ENCODE measurements around the gene GPHN. TPM values are rescaled to one million over a fixed set of nuclear protein-coding genes. Genes with fewer than 3 reads are reported as not detected.

Gene GPHN
- total RNA-seq, 1 donor from 2014 or later = 27.0 TPM

GRCh38 chr14:66649498-66649897 is 141.6 kb downstream of the GPHN start:
- no peak for DNase-seq

GRCh38 chr14:66650491-66650911 is 142.6 kb downstream of the GPHN start:
- Histone ChIP-seq H3K27me3 (ENCODE audit: low read depth) (no peaks in the 10 kb centered on the region), H3K4me3 (no peak overlapping the region), H3K36me3 (no peaks in the 10 kb centered on the region), H3K4me1 (no peaks in the 10 kb centered on the region), H3K9me3 (no peaks in the 10 kb centered on the region), H3K27ac (no peak overlapping the region)
- intact Hi-C loops (cut with DNase I) = no loop called here
- no peak for ATAC-seq
- TF ChIP-seq, protein P1, sequence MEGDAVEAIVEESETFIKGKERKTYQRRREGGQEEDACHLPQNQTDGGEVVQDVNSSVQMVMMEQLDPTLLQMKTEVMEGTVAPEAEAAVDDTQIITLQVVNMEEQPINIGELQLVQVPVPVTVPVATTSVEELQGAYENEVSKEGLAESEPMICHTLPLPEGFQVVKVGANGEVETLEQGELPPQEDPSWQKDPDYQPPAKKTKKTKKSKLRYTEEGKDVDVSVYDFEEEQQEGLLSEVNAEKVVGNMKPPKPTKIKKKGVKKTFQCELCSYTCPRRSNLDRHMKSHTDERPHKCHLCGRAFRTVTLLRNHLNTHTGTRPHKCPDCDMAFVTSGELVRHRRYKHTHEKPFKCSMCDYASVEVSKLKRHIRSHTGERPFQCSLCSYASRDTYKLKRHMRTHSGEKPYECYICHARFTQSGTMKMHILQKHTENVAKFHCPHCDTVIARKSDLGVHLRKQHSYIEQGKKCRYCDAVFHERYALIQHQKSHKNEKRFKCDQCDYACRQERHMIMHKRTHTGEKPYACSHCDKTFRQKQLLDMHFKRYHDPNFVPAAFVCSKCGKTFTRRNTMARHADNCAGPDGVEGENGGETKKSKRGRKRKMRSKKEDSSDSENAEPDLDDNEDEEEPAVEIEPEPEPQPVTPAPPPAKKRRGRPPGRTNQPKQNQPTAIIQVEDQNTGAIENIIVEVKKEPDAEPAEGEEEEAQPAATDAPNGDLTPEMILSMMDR (IDR thresholded peaks at IDR 0.05) = no peak
- DNase-seq = no peak

More at GRCh38 chr14:66649498-66649897, 141.6 kb downstream of the GPHN start:
- TF ChIP-seq, protein P1 (IDR thresholded peaks at IDR 0.05) = no peak
- intact Hi-C loops (cut with DNase I) = no loop called here
- no peak for ATAC-seq
- H3K4me1 ChIP-seq = no peaks in the 10 kb centered on the region
- H3K36me3 ChIP-seq = no peaks in the 10 kb centered on the region
- H3K27me3 ChIP-seq (ENCODE audit: low read depth) = no peaks in the 10 kb centered on the region
- no peak overlapping the region for H3K4me3 ChIP-seq
- H3K27ac ChIP-seq = no peak overlapping the region
- no peaks in the 10 kb centered on the region for H3K9me3 ChIP-seq

DNA sequence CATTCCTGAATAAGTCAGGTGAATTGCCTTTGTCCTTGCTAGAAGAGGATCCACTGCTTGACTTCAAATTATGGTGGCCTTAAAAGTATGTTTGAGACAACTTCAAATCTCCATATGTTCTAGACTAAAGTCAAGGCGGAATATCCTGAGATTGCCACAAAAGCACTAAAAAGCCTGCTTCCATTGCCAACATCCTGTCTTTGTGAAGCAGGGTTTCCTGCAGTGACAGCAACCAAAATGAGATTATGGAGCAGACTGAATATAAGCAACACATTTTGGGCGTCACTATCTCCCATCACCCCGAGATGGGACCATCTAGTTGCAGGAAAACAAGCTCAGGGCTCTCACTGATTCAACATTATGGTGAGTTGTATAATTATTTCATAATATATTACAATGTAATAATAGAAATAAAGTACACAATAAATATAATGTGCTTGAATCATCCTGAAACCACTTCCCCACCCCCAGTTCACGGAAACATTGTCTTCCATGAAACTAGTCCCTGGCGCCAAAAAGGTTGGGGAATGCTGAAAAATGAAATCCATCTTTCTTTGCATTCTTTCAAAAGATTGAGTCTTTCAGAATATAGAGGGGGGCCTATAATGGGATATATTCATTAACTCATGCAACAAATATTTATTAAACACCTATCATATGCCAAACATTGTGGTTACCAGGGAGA is 143.7 kb downstream of the GPHN start:
- DNase-seq = no peak
- no peak for ATAC-seq
- Histone ChIP-seq H3K27me3 (ENCODE audit: low read depth) (no peaks in the 10 kb centered on the region), H3K9me3 (peaks cover 2% of the 10 kb centered on the region), H3K4me1 (no peaks in the 10 kb centered on the region), H3K27ac (no peak overlapping the region), H3K4me3 (no peak overlapping the region), H3K36me3 (no peaks in the 10 kb centered on the region)
- intact Hi-C loops (cut with DNase I) = no loop called here
- TF ChIP-seq, protein P1 (IDR thresholded peaks at IDR 0.05) = no peak

DNA sequence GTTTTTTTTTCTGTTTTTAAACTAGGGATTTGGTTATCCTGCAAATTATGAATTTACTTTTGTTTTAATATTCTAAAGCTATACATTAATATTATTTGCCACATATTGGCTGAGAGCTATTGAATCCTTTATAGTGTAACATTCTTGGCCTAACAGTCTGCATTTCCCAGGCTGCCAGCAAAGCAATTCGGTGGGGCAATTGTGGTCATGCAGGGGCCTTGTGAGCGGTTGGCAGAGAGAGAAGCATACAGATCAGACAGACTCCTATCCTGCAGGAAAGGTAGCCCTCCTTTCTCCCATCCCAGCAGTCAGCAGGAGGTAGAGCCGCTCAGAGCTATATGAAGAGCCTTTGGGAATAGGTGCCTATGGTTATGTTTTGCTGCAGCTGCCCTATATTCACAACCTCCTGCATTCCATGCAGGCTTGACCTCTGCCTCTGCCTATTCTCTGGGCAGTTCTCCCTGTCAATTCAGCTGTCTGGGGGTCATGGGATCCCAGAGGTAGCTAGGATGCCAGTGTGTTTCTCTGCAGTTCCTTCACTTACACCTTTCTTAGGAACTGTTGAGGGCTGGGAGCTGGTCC is 144.7 kb downstream of the GPHN start:
- H3K4me3 ChIP-seq = no peak overlapping the region
- DNase-seq (no peak), ATAC-seq (no peak)
- peaks cover 11% of the 10 kb centered on the region for H3K9me3 ChIP-seq
- H3K27ac ChIP-seq = no peak overlapping the region
- intact Hi-C loops (cut with DNase I) = no loop called here
- H3K36me3 ChIP-seq = no peaks in the 10 kb centered on the region
- H3K27me3 ChIP-seq (ENCODE audit: low read depth) = no peaks in the 10 kb centered on the region
- TF ChIP-seq, protein P1 (IDR thresholded peaks at IDR 0.05) = no peak
- H3K4me1 ChIP-seq = no peaks in the 10 kb centered on the region

GRCh38 chr14:66657780-66658179 is 149.8 kb downstream of the GPHN start:
- Histone ChIP-seq H3K9me3 (peaks cover 17% of the 10 kb centered on the region), H3K36me3 (no peaks in the 10 kb centered on the region), H3K27ac (no peak overlapping the region), H3K4me3 (no peak overlapping the region), H3K27me3 (ENCODE audit: low read depth) (no peaks in the 10 kb centered on the region), H3K4me1 (no peaks in the 10 kb centered on the region)
- ATAC-seq (no peak), DNase-seq (no peak)
- TF ChIP-seq, protein P1 (IDR thresholded peaks at IDR 0.05) = no peak
- intact Hi-C loops (cut with DNase I) = no loop called here

Measured in lower lobe of right lung (tissue), 2 donors.